HCT116 (cell line): ENCODE measurements around the gene SARM1. TPM values are rescaled to one million over a fixed set of nuclear protein-coding genes. Genes with fewer than 3 reads are reported as not detected.

Experiments used
- ATAC-seq: fragments of 200-7000 bp; cut with Tn5 transposase; 2 replicates; pipeline ENCODE4 v1.9.1; 2020; ENCODE audit warnings: mild to moderate bottlenecking, moderate library complexity
- Bru-seq: library from RNA; stranded (reverse); fragments of 400-500 nt; gene quantifications from one replicate; lab custom pipeline; 2021; lab: Mats Ljungman, UMichigan
- BruChase-seq, 2 experiments: library from RNA; stranded (reverse); fragments of 400-500 nt; gene quantifications; one replicate each; lab custom pipeline; 2021; lab: Mats Ljungman, UMichigan
- BruUV-seq: library from RNA; stranded (reverse); fragments of 400-500 nt; replicated peaks from 2 replicates; lab custom pipeline; 2021; lab: Mats Ljungman, UMichigan
- CTCF ChIA-PET: fragments of 300-600 bp; sonication (Branson Sonifier 250); formaldehyde crosslinking; loops from one replicate; lab custom pipeline; 2021; ENCODE audit warnings: antibody characterized with exemption; lab: Charles Lee
- POLR2A ChIA-PET: fragments of 300-600, 350-600 bp; sonication (Branson Sonifier 250); formaldehyde crosslinking; loops from one replicate; lab custom pipeline; 2021; ENCODE audit warnings: antibody characterized with exemption; lab: Charles Lee
- RAD21 ChIA-PET, 2 experiments: fragments of 300-600 bp; sonication (Branson Sonifier 250); formaldehyde crosslinking; loops; one replicate each; lab custom pipeline; 2023; ENCODE audit warnings: low total read pairs in 2 of 2; ENCODE audit not compliant: uncharacterized antibody in 2 of 2, unreplicated experiment in 2 of 2, low non-redundant PET in 1 of 2; lab: Charles Lee
- DNase-seq: peaks from one replicate; pipeline ENCODE4 v3.0.0-alpha.2; 2010; ENCODE audit warnings: low read depth, low spot score
- H2AFZ ChIP-seq: fragments of 200-600 bp; shearing (Covaris generic), sonication (generic); 2 replicates; pipeline ENCODE4 v1.6.1; 2017; ENCODE audit warnings: low read depth, mixed run types, mixed read lengths, antibody characterized with exemption, low read length; ENCODE audit not compliant: poor library complexity, severe bottlenecking
- H3K27ac ChIP-seq: 2 replicates; pipeline ENCODE4 v1.5.1; 2012; ENCODE audit warnings: low read depth, low read length
- H3K27me3 ChIP-seq: fragments of 200-600 bp; sonication (generic); 2 replicates; pipeline ENCODE4 v1.6.1; 2016; ENCODE audit warnings: mixed run types, low read length, mixed read lengths; ENCODE audit not compliant: insufficient read depth
- H3K36me3 ChIP-seq, 2 experiments: fragments of 200-500 bp in 1 of 2; fragments of 200-600 bp in 1 of 2; sonication (Bioruptor generic) in 1 of 2; sonication (generic) in 1 of 2; 2 replicates each; pipeline versions ENCODE4 v1.5.1 to v1.6.1; 2014 to 2016; ENCODE audit warnings: low read length in 2 of 2, inconsistent platforms in 1 of 2, mixed read lengths in 1 of 2, mixed run types in 1 of 2; ENCODE audit not compliant: insufficient read depth in 2 of 2, control insufficient read depth in 1 of 2
- H3K4me1 ChIP-seq, 2 experiments: fragments of 200-600 bp in 1 of 2; sonication (generic) in 1 of 2; 2 replicates each; pipeline versions ENCODE4 v1.5.1 to v1.6.1; 2012 to 2017; ENCODE audit warnings: low read length in 2 of 2, inconsistent platforms in 1 of 2, mild to moderate bottlenecking in 1 of 2, mixed read lengths in 1 of 2, mixed run types in 1 of 2, moderate library complexity in 1 of 2; ENCODE audit not compliant: insufficient read depth in 2 of 2, control insufficient read depth in 1 of 2
- H3K4me2 ChIP-seq: fragments of 200-600 bp; sonication (generic); 2 replicates; pipeline ENCODE4 v1.6.1; 2017; ENCODE audit warnings: mixed run types, low read length, mixed read lengths
- H3K4me3 ChIP-seq, 2 experiments: fragments of 200-600 bp in 1 of 2; sonication (generic) in 1 of 2; replicated peaks in 1 of 2; 2 replicates each; pipeline ENCODE4 v1.5.1; 2011 to 2016; ENCODE audit warnings: low read length in 2 of 2, control low read depth in 1 of 2, low read depth in 1 of 2, mild to moderate bottlenecking in 1 of 2, mixed read lengths in 1 of 2, mixed run types in 1 of 2
- H3K79me2 ChIP-seq: fragments of 200-600 bp; sonication (generic); 2 replicates; pipeline ENCODE4 v1.6.1; 2017; ENCODE audit warnings: mild to moderate bottlenecking, mixed run types, low read length, moderate library complexity, mixed read lengths; ENCODE audit not compliant: insufficient read depth
- H3K9ac ChIP-seq: fragments of 200-600 bp; sonication (generic); 2 replicates; pipeline ENCODE4 v1.6.1; 2016; ENCODE audit warnings: low read length, mixed read lengths
- H3K9me2 ChIP-seq: fragments of 200-600 bp; sonication (generic), shearing (Covaris generic); 2 replicates; pipeline ENCODE4 v1.6.1; 2017; ENCODE audit warnings: mixed run types, mild to moderate bottlenecking, moderate library complexity; ENCODE audit not compliant: insufficient read depth
- H3K9me3 ChIP-seq, 2 experiments: fragments of 200-500 bp in 1 of 2; fragments of 200-600 bp in 1 of 2; sonication (Bioruptor generic) in 1 of 2; sonication (generic) in 1 of 2; 2 replicates each; pipeline ENCODE4 v1.6.1; 2014 to 2017; ENCODE audit warnings: low read length in 2 of 2, mixed read lengths in 2 of 2, inconsistent platforms in 1 of 2, low read depth in 1 of 2, mild to moderate bottlenecking in 1 of 2, mixed run types in 1 of 2, moderate library complexity in 1 of 2; ENCODE audit not compliant: control insufficient read depth in 1 of 2, insufficient read depth in 1 of 2
- H4K20me1 ChIP-seq: fragments of 200-600 bp; sonication (generic), shearing (Covaris generic); 2 replicates; pipeline ENCODE4 v1.6.1; 2017; ENCODE audit warnings: mixed run types, mild to moderate bottlenecking, moderate library complexity; ENCODE audit not compliant: insufficient read depth
- CEBPB ChIP-seq: IDR thresholded peaks from 2 replicates; pipeline ENCODE4 v1.6.1; 2012; ENCODE audit warnings: low read depth
- EGR1 ChIP-seq: IDR thresholded peaks from 2 replicates; pipeline ENCODE4 v1.6.1; 2012; ENCODE audit warnings: low read depth
- ELF1 ChIP-seq: IDR thresholded peaks from 2 replicates; pipeline ENCODE4 v1.6.1; 2012; ENCODE audit warnings: low read depth, borderline replicate concordance
- EZH2 ChIP-seq: fragments of 200-600 bp; sonication (generic); IDR thresholded peaks from 2 replicates; pipeline ENCODE4 v1.6.1; 2017; ENCODE audit warnings: antibody characterized with exemption, mixed run types
- EZH2phosphoT487 ChIP-seq: fragments of 200-600 bp; IDR thresholded peaks from 2 replicates; pipeline ENCODE4 v1.6.1; 2018; ENCODE audit warnings: antibody characterized with exemption, borderline replicate concordance
- FOSL1 ChIP-seq: IDR thresholded peaks from 2 replicates; pipeline ENCODE4 v1.6.1; 2012; ENCODE audit warnings: low read depth
- JUND ChIP-seq: IDR thresholded peaks from 2 replicates; pipeline ENCODE4 v1.6.1; 2012
- MAX ChIP-seq: IDR thresholded peaks from 2 replicates; pipeline ENCODE4 v1.6.1; 2012
- POLR2A ChIP-seq: IDR thresholded peaks from 2 replicates; pipeline ENCODE4 v1.7.0; 2011; ENCODE audit warnings: borderline replicate concordance; ENCODE audit not compliant: insufficient read depth, insufficient read length; ENCODE audit errors: extremely low read depth
- POLR2AphosphoS5 ChIP-seq: IDR thresholded peaks from 2 replicates; pipeline ENCODE4 v1.6.1; 2011; ENCODE audit warnings: mild to moderate bottlenecking, low read depth, low read length, moderate library complexity
- RAD21 ChIP-seq: IDR thresholded peaks from 2 replicates; pipeline ENCODE4 v1.6.1; 2012; ENCODE audit warnings: low read depth, mild to moderate bottlenecking
- TCF7L2 ChIP-seq: IDR thresholded peaks from 2 replicates; pipeline ENCODE4 v1.7.0; 2011; ENCODE audit warnings: borderline replicate concordance, inconsistent platforms; ENCODE audit not compliant: insufficient read depth, insufficient read length; ENCODE audit errors: extremely low read depth
- YY1 ChIP-seq: IDR thresholded peaks from 2 replicates; pipeline ENCODE4 v1.6.1; 2011; ENCODE audit warnings: low read length, low read depth, moderate library complexity, mild to moderate bottlenecking; ENCODE audit not compliant: insufficient replicate concordance; ENCODE audit errors: extremely low read depth
- intact Hi-C: fragments of 100-400 bp; cut with micrococcal nuclease; formaldehyde crosslinking; loops from 2 replicates; pipeline ENCODE4 v1.10.0; 2022
- long read RNA-seq: library from polyadenylated mRNA; unstranded; transcript quantifications from one replicate; pipeline ENCODE4 v2.0.0, GENCODE V29; 2021; ENCODE audit not compliant: unreplicated experiment
- polyA plus RNA-seq: library from polyadenylated mRNA; unstranded; fragments of >200 nt; gene quantifications from 2 replicates; pipeline ENCODE4 v1.2.1, GENCODE V29; 2012; ENCODE audit warnings: missing spikeins
- total RNA-seq: library from RNA; stranded (reverse); gene quantifications from one replicate; pipeline ENCODE4 v1.2.1, GENCODE V29; 2021; ENCODE audit not compliant: unreplicated experiment

The SARM1 gene
- total RNA-seq (1.3 TPM), Bru-seq, nascent RNA (percentile 37 among the genes with signal in this experiment), BruChase-seq, experiment 1, labeled RNA remaining after a 6-hour chase (percentile 43 among the genes with signal in this experiment), BruChase-seq, experiment 2, labeled RNA remaining after a 2-hour chase (percentile 46 among the genes with signal in this experiment)
- 1.3 and 1.7 TPM in 2 replicates for polyA plus RNA-seq
- long read RNA-seq, full-length matches to known transcripts = 1 of 1 reads
- long read RNA-seq, partial matches to known transcripts = 0 of 1 reads
- long read RNA-seq, other reads (novel, unspliced or antisense) = 0 of 1 reads

- BruUV-seq = no TSS peak
- intact Hi-C loops = loop anchor here (10.0 kb wide), 2 partner anchors 57 to 73 kb away; partner anchors contain the start of gene TMEM97
- Histone ChIP-seq H3K36me3 (no peaks in the 10 kb centered on the region), H3K9me2 (no peaks in the 10 kb centered on the region), H2AFZ (no peak within 1 kb of the TSS), H3K27me3 (no peaks in the 10 kb centered on the region), H3K79me2 (no peaks in the 10 kb centered on the region), H3K27ac (no peak within 1 kb of the TSS), H3K9me3 (no peaks in the 10 kb centered on the region), H3K4me3 (peak within 1 kb of the TSS; percentile 17 to 50; a peak in 3 of 4 replicates), H3K4me2 (peak within 1 kb of the TSS; percentile 77), H4K20me1 (no peaks in the 10 kb centered on the region), H3K9ac (no peak within 1 kb of the TSS), H3K4me1 (peaks cover 11 to 20% of the 10 kb centered on the region in 2 experiments; a peak in 3 of 4 replicates)
- TF ChIP-seq ELF1 (no peak), TCF7L2 (peak; percentile 67), EGR1 (0 out of 2 replicates have a peak, but pooled peaks have one; percentile 26), MAX (peak; percentile 35; the same call in 1 of the 2 replicates)
- ChIA-PET POLR2A (no interaction called here), CTCF (no interaction called here), RAD21 (no interaction called here)
- DNase-seq (peak; percentile 31), ATAC-seq (peak; percentile 96)
These were observed at the start of gene SARM1 for GRCh38 chr17:28371245-28372202. Gene SARM1, plus strand, starts transcription at chr17:28371694. Its CDS starts 339 bp downstream, at chr17:28372033.

- POLR2A ChIA-PET = interaction anchor here (1.9 kb wide), 1 partner anchor 11 kb away, joined by 6 read pairs; the partner anchor contains the start of genes IFT20 and TNFAIP1
- H3K79me2 ChIP-seq = peaks cover 72% of the 10 kb centered on the region
- no peaks in the 10 kb centered on the region for H3K9me3 ChIP-seq
- H3K9ac ChIP-seq = no peak overlapping the region
- H4K20me1 ChIP-seq = no peaks in the 10 kb centered on the region
- no peak overlapping the region for H3K4me3 ChIP-seq
- CTCF ChIA-PET = no interaction called here
- no peak overlapping the region for H3K27ac ChIP-seq
- TF ChIP-seq EZH2 (no peak), MAX (no peak), EZH2phosphoT487 (no peak), CEBPB (no peak), FOSL1 (no peak), JUND (no peak), POLR2AphosphoS5 (no peak), RAD21 (no peak), POLR2A (no peak), YY1 (no peak)
- DNase-seq (no peak), ATAC-seq (no peak)
- peaks cover 8 to 14% of the 10 kb centered on the region in 2 experiments; a peak in 2 of 4 replicates for H3K4me1 ChIP-seq
- H2AFZ ChIP-seq = no peak overlapping the region
- intact Hi-C loops = no loop called here
- no peak overlapping the region for H3K4me2 ChIP-seq
- no peaks in the 10 kb centered on the region for H3K9me2 ChIP-seq
- no peaks in the 10 kb centered on the region for H3K27me3 ChIP-seq
- peaks cover 12 to 32% of the 10 kb centered on the region in 2 experiments; a peak in 2 of 4 replicates for H3K36me3 ChIP-seq
- RAD21 ChIA-PET = no interaction called here
- BruUV-seq = no TSS peak
These were observed 47.2 kb upstream of the SARM1 start for GRCh38 chr17:28324267-28324745.
